ENCODE data around the gene MGAM2. TPM values are rescaled to one million over a fixed set of nuclear protein-coding genes. Genes with fewer than 3 reads are reported as not detected.

MGAM2 gene
- total RNA-seq, 6 experiments from 2014 or later, result 0.09 to 4.4 (median 0.25) TPM

DNA sequence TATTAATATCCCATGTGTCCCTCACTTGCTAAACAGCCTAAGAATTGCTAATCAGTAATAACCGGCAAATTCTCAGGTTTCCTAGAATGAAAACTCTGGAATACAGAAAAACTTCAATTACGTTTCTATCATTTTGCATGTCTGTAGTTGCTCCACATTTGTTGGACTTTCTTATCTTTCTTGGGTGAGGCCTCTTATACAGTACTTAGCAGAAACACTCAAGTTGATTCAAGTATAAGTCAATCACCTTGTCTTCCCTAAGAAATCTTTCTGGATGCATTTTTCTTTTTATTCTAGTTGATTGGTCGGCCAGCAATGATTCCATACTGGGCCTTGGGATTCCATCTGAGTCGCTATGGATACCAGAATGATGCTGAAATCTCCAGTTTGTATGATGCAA lies 61.4 kb downstream of the MGAM2 start:
- 75% methylated on average over 4 of the region's 4 CpGs for WGBS (ENCODE audit: insufficient coverage, low coverage, low lambda C conversion rate, missing lambda C conversion rate)
- no peak for ATAC-seq

DNA sequence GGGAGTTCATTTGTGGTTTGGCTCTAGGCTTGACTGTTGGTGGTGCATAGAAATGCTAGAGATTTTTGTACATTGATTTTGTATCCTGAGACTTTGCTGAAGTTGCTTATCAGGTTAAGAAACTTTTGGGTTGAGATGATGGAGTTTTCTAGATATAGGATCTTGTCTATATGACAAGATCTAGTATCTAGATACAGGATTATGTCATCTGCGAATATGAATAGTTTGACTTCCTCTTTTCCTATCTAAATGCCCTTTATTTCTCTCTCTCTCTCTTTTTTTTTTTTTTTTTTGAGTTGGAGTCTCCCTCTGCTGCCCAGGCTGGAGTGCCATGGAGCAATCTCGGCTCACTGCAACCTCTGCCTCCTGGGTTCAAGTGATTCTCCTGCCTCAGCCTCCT lies 62.9 kb downstream of the MGAM2 start:
- no peaks in the 10 kb centered on the region for H3K36me3 ChIP-seq
- H3K27me3 ChIP-seq, result no peaks in the 10 kb centered on the region
- H3K27ac ChIP-seq, result no peak overlapping the region
- no peaks in the 10 kb centered on the region for H3K9me3 ChIP-seq
- no peaks in the 10 kb centered on the region for H3K4me1 ChIP-seq
- DNase-seq (no peak), ATAC-seq (no peak)
- intact Hi-C loops (cut with DNase I), result no loop called here
- TF ChIP-seq, protein P1, sequence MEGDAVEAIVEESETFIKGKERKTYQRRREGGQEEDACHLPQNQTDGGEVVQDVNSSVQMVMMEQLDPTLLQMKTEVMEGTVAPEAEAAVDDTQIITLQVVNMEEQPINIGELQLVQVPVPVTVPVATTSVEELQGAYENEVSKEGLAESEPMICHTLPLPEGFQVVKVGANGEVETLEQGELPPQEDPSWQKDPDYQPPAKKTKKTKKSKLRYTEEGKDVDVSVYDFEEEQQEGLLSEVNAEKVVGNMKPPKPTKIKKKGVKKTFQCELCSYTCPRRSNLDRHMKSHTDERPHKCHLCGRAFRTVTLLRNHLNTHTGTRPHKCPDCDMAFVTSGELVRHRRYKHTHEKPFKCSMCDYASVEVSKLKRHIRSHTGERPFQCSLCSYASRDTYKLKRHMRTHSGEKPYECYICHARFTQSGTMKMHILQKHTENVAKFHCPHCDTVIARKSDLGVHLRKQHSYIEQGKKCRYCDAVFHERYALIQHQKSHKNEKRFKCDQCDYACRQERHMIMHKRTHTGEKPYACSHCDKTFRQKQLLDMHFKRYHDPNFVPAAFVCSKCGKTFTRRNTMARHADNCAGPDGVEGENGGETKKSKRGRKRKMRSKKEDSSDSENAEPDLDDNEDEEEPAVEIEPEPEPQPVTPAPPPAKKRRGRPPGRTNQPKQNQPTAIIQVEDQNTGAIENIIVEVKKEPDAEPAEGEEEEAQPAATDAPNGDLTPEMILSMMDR (IDR thresholded peaks at IDR 0.05), result no peak
- no peak for TF ChIP-seq POLR2A (IDR thresholded peaks at IDR 0.05)
- no peak overlapping the region for H3K4me3 ChIP-seq
- 34% methylated on average over 2 of the region's 2 CpGs for whole genome bisulfite sequencing (ENCODE audit: insufficient coverage, low coverage, low lambda C conversion rate, missing lambda C conversion rate)

More for the DNA sequence above, 61.4 kb downstream of the MGAM2 start:
- Histone ChIP-seq H3K4me3 (no peak overlapping the region), H3K27ac (no peak overlapping the region), H3K36me3 (no peaks in the 10 kb centered on the region), H3K9me3 (no peaks in the 10 kb centered on the region), H3K27me3 (no peaks in the 10 kb centered on the region), H3K4me1 (no peaks in the 10 kb centered on the region)
- TF ChIP-seq POLR2A (IDR thresholded peaks at IDR 0.05), result no peak
- TF ChIP-seq, protein P1 (IDR thresholded peaks at IDR 0.05), result no peak
- intact Hi-C loops (cut with DNase I), result no loop called here
- DNase-seq, result no peak

DNA sequence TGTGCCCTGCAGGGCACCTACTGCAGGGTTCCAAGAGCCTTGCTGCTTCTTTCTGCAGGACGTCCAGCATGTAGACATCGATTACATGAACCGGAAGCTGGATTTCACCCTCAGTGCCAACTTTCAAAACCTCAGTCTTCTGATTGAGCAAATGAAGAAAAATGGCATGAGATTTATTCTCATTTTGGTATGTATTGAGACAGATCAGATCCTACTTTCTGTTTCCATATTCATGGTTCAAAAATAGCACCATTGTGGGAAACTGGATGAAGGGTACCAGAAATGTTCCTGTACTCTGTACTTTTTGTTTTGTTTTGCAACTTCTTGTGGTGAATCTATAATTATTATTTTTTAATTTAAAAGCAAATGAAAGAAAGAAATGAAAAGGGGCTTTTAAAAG lies 64.1 kb downstream of the MGAM2 start:
- TF ChIP-seq, protein P1 (IDR thresholded peaks at IDR 0.05), result no peak
- no peak for TF ChIP-seq POLR2A (IDR thresholded peaks at IDR 0.05)
- Histone ChIP-seq H3K27me3 (no peaks in the 10 kb centered on the region), H3K4me1 (no peaks in the 10 kb centered on the region), H3K27ac (no peak overlapping the region), H3K36me3 (no peaks in the 10 kb centered on the region), H3K4me3 (no peak overlapping the region), H3K9me3 (no peaks in the 10 kb centered on the region)
- intact Hi-C loops (cut with DNase I), result no loop called here
- ATAC-seq, result no peak
- WGBS (ENCODE audit: insufficient coverage, low coverage, low lambda C conversion rate, missing lambda C conversion rate), result 80% methylated on average over 3 of the region's 3 CpGs
- DNase-seq, result no peak

DNA sequence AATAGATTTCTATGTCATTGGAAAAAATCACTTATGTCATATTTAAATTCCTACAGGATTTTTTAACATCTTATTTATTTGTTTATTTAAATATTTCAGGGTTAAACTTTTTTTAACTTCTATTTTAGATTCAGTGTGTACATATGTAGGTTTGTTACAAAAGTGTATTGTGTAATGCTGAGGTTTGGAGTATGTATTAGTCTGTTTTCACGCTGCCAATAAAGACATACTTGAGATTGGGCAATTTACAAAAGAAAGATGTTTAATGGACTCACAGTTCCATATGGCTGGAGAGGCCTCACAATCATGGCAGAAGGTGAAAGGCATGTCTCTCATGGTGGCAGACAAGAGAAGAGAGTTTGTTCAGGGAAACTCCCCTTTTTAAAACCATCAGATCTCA lies 65.4 kb downstream of the MGAM2 start:
- Histone ChIP-seq H3K4me1 (no peaks in the 10 kb centered on the region), H3K4me3 (no peak overlapping the region), H3K27me3 (no peaks in the 10 kb centered on the region), H3K9me3 (no peaks in the 10 kb centered on the region), H3K36me3 (no peaks in the 10 kb centered on the region), H3K27ac (no peak overlapping the region)
- intact Hi-C loops (cut with DNase I), result no loop called here
- 54% methylated on average over 1 of the region's 1 CpG for WGBS (ENCODE audit: insufficient coverage, low coverage, low lambda C conversion rate, missing lambda C conversion rate)
- DNase-seq (no peak), ATAC-seq (no peak)
- TF ChIP-seq, protein P1 (IDR thresholded peaks at IDR 0.05), result no peak
- no peak for TF ChIP-seq POLR2A (IDR thresholded peaks at IDR 0.05)

DNA sequence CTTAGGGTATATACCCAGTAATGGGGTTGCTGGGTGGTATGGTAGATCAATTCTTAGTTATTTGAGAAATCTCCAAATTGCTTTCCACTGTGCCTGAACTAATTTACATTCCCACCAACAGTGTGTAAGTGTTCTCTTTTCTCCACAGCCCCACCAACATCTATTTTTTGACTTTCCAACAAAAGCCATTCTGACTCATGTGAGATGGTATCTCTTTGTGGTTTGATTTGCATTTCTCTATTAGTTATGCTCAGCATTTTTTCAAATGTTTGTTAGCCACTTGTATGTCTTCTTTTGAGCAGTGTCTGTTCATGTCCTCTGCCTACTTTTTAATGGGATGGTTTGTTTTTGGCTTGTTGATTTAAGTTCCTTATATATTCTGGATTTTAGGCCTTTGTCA lies 66.4 kb downstream of the MGAM2 start:
- no peaks in the 10 kb centered on the region for H3K4me1 ChIP-seq

More for the DNA sequence above, 66.4 kb downstream of the MGAM2 start:
- no peak for DNase-seq
- ATAC-seq, result no peak
- intact Hi-C loops (cut with DNase I), result no loop called here
- Histone ChIP-seq H3K36me3 (no peaks in the 10 kb centered on the region), H3K9me3 (no peaks in the 10 kb centered on the region), H3K27ac (no peak overlapping the region), H3K4me3 (no peak overlapping the region), H3K27me3 (no peaks in the 10 kb centered on the region)
- no peak for TF ChIP-seq POLR2A (IDR thresholded peaks at IDR 0.05)
- TF ChIP-seq, protein P1 (IDR thresholded peaks at IDR 0.05), result no peak
